Activated T-cell treated with anti-CD3 and anti-CD28 coated beads, Interleukin-2, amount 50 U/mL, for 72 hours (primary cell): ENCODE data around the gene ITK. TPM values are rescaled to one million over a fixed set of nuclear protein-coding genes. Genes with fewer than 3 reads are reported as not detected.

Source experiments
- ATAC-seq, 2 donors: fragments of 150-1000 bp; cut with Tn5 transposase; replicated peaks in 1 of 2; 2 replicates each; pipeline ENCODE4 v1.10.0; 2021; ENCODE audit warnings: moderate library complexity in 2 of 2, mild to moderate bottlenecking in 1 of 2
- DNase-seq, 2 donors: peaks; one replicate each; pipeline ENCODE4 v3.0.0; 2021 to 2022; ENCODE audit warnings: mixed read lengths in 1 of 2
- H3K27ac Mint-ChIP-seq: one replicate; pipeline ENCODE4 v1.8.0; 2022; ENCODE audit warnings: mild to moderate bottlenecking, moderate library complexity, mixed read lengths
- H3K27me3 Mint-ChIP-seq: one replicate; pipeline ENCODE4 v1.8.0; 2022; ENCODE audit warnings: low read depth, mixed read lengths
- H3K36me3 Mint-ChIP-seq, 2 donors: one replicate each; pipeline ENCODE4 v1.8.0; 2022; ENCODE audit warnings: mixed read lengths in 2 of 2, mild to moderate bottlenecking in 1 of 2; ENCODE audit not compliant: insufficient read depth in 2 of 2
- H3K4me1 Mint-ChIP-seq: one replicate; pipeline ENCODE4 v1.8.0; 2022; ENCODE audit warnings: low read depth, mixed read lengths
- H3K4me3 Mint-ChIP-seq, 2 donors: one replicate each; pipeline ENCODE4 v1.8.0; 2022; ENCODE audit warnings: mild to moderate bottlenecking in 2 of 2, mixed read lengths in 2 of 2, moderate library complexity in 2 of 2
- H3K9me3 Mint-ChIP-seq, 2 donors: one replicate each; pipeline ENCODE4 v1.8.0; 2022; ENCODE audit warnings: mixed read lengths in 2 of 2
- total RNA-seq, 2 donors: library from RNA; stranded (reverse); gene quantifications; one replicate each; pipeline ENCODE4 v1.2.3, GENCODE V29; 2022

The ITK gene
- total RNA-seq, 2 donors from 2014 or later, result 289 to 314 TPM

DNA sequence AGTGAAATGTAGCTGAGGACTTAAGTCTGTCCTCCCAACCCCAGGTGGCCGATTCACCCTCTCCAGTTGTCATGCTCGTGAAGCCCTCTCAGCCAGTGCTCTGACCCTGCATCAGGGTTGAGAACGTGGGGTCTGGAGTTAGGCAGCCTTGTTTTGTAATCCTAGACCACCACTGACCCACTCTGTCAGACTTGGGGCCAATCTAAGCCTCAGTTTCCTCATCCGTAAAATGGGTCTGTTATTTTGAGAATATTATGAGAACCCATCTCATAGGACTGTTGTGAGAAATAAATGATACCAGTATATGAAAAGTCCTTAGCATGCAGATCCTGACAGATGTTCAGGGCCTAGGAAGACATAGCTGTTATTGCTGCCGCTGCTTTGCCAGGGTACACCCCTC is 122.4 kb downstream of the ITK start:
- H3K9me3 Mint-ChIP-seq, result no peaks in the 10 kb centered on the region
- peaks cover 20 to 31% of the 10 kb centered on the region in 2 donors for H3K36me3 Mint-ChIP-seq
- H3K4me3 Mint-ChIP-seq, result no peak overlapping the region
- H3K27me3 Mint-ChIP-seq, result no peaks in the 10 kb centered on the region
- H3K27ac Mint-ChIP-seq, result peak overlapping the region; percentile 70
- no peak for ATAC-seq
- H3K4me1 Mint-ChIP-seq, result peaks cover 64% of the 10 kb centered on the region
- DNase-seq, result no peak

DNA sequence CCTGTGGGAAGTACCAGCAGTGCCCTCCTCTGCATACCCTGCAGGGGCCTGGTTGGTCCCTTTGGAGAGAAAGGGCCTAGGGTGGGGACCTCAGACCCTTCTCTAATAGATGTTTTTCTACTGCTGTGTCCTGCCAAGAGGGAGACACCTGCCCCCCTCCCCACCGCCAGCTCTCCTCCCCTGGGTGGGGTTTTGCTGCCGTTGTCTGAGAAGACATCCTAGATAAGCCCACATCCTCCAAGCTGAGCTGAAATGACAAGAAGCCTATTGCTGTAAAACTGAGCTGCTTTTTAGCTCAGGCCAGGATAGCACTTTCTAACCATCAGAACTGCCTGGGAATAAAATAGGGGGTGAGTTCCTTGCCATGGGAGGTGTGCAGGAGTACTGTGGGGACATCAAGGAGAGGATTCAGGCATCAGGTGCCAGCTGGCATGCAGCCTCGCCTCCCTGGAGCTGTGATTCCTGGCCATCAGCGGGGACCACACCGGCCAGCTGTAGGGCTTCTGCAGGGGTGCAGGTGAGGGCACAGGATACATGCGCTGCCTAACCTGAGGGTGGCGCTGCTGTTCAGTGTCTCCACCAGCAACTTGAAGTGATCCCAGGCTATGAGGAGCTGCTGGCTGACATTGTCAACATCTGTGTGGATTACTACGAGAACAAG is 123.2 kb downstream of the ITK start:
- DNase-seq, result peak; percentile 45 to 60
- Mint-ChIP-seq H3K4me3 (no peak overlapping the region), H3K36me3 (peaks cover 18 to 28% of the 10 kb centered on the region in 2 donors), H3K27ac (peak overlapping the region; percentile 78), H3K4me1 (peaks cover 72% of the 10 kb centered on the region), H3K27me3 (no peaks in the 10 kb centered on the region), H3K9me3 (no peaks in the 10 kb centered on the region)
- peak; percentile 65 to 72 for ATAC-seq

Other genes starting within 250 kb of the ITK start
- 10 to 100 TPM in 1 of 2 donors, 1 to 10 TPM in 1; 7.3 to 10.6 TPM for gene TIMD4, start 217.6 kb upstream of the ITK start, total RNA-seq
- gene HAVCR1, start 121.7 kb upstream of the ITK start, total RNA-seq, result 1 to 10 TPM; 2.6 to 2.7 TPM
- gene HAVCR2, start 71.8 kb upstream of the ITK start, total RNA-seq, result 10 to 100 TPM; 19.7 to 30.2 TPM
- gene MED7, start 38.0 kb upstream of the ITK start, total RNA-seq, result 10 to 100 TPM; 12.7 to 16.7 TPM
- under 1 TPM; 0.22 to 0.39 TPM for gene GARIN3, start 14.6 kb upstream of the ITK start, total RNA-seq
- gene CYFIP2, start 85.3 kb downstream of the ITK start, total RNA-seq, result 100 to 1,000 TPM; 235 to 288 TPM